Fibroblast of pulmonary artery (primary cell): ENCODE results near the gene CACNG7.
"Not testable (repeated sequence)": the region's sequence is repeated elsewhere in the genome, so short reads cannot be mapped to it uniquely, and the experiment has no call there.

Experiments
- DNase-seq: peaks from one replicate; pipeline ENCODE4 v3.0.0-alpha.2; 2010; ENCODE audit warnings: low read depth
- H3K4me3 ChIP-seq: replicated peaks from 2 replicates; pipeline ENCODE4 v1.5.1; 2011; ENCODE audit warnings: low read depth, mild to moderate bottlenecking, control low read depth, low read length, moderate library complexity
- TF ChIP-seq, protein P1 (sequence below): IDR thresholded peaks from 2 replicates; pipeline ENCODE4 v1.5.1; 2011; ENCODE audit warnings: mild to moderate bottlenecking, control low read depth, low read length, inconsistent platforms; ENCODE audit errors: missing control alignments

The CACNG7 gene

GRCh38 chr19:53944416-53944815 lies 35.3 kb downstream of the CACNG7 start:
- DNase-seq: no peak
- H3K4me3 ChIP-seq: no peak overlapping the region
- TF ChIP-seq, protein P1, sequence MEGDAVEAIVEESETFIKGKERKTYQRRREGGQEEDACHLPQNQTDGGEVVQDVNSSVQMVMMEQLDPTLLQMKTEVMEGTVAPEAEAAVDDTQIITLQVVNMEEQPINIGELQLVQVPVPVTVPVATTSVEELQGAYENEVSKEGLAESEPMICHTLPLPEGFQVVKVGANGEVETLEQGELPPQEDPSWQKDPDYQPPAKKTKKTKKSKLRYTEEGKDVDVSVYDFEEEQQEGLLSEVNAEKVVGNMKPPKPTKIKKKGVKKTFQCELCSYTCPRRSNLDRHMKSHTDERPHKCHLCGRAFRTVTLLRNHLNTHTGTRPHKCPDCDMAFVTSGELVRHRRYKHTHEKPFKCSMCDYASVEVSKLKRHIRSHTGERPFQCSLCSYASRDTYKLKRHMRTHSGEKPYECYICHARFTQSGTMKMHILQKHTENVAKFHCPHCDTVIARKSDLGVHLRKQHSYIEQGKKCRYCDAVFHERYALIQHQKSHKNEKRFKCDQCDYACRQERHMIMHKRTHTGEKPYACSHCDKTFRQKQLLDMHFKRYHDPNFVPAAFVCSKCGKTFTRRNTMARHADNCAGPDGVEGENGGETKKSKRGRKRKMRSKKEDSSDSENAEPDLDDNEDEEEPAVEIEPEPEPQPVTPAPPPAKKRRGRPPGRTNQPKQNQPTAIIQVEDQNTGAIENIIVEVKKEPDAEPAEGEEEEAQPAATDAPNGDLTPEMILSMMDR: no peak

DNA sequence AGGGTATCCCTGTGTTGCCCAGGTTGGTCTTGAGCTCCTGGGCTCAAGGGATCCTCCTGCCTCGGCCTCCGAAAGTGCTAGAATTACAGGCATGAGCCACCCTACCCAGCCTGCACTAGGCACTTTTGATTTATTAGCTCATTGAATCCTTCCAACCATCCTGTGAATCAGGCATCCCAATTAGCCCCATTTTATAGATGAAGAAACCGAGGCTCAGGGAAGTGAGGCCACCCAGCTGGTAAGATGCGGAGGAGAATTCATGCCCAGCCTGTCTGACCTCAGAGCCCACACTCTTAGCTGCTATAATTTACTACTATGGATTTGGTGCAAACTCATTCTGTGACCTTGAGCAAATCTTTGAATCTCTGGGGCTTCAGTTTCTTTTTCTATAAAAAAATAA lies 35.9 kb downstream of the CACNG7 start:
- TF ChIP-seq, protein P1: no peak
- no peak for DNase-seq
- no peak overlapping the region for H3K4me3 ChIP-seq

DNA sequence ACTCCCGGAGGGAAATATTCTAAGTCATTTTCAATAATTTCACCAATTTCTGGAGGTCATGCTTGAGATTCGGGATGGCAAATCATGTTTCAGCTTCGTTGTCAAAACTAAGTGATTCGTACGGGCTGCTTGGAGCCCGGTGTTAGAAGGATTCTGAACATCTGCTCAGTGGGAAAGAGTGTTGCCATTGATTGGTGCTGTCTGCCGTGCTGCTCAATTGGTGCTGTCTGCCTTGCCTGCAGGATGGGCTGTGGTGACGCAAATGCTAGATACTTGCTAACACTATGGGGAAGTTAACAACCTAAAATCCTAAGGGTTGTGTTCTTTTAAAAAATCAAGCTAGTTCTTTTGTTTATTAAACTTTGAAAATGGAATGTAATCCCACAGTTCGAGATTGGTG lies 36.4 kb downstream of the CACNG7 start:
- peak overlapping the region; percentile 32 for H3K4me3 ChIP-seq
- TF ChIP-seq, protein P1: no peak
- DNase-seq: peak; percentile 66

GRCh38 chr19:53945998-53946397 lies 36.9 kb downstream of the CACNG7 start:
- DNase-seq: no peak
- TF ChIP-seq, protein P1: no peak
- H3K4me3 ChIP-seq: peak overlapping the region; percentile 32

GRCh38 chr19:53947624-53948023 lies 38.5 kb downstream of the CACNG7 start:
- peak; percentile 36 for DNase-seq
- H3K4me3 ChIP-seq: no peak overlapping the region
- TF ChIP-seq, protein P1: peak; percentile 36

DNA sequence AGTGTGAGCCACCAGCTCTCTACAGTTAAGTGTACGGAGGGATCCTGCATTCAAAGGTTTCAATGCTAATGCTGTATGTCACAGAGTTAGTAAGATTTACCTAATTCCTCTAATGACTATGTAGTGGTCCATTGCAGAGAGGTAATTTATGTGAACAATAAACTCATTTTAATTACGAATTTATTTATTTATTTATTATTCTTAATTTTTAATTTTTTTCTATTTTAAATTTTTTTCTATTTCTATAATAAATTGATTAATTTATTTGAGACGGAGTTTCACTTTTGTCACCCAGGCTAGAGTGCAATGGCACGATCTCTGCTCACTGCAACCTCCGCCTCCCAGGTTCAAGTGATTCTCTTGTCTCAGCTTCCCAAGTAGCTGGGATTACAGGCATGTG lies 39.5 kb downstream of the CACNG7 start:
- not testable (repeated sequence) for H3K4me3 ChIP-seq, DNase-seq

- TF ChIP-seq, protein P1: no peak
- DNase-seq: no peak
- no peak overlapping the region for H3K4me3 ChIP-seq
Measured at GRCh38 chr19:53951436-53951835, 42.4 kb downstream of the CACNG7 start.
